ENCODE measurements around the gene PJVK. TPM values are rescaled to one million over a fixed set of nuclear protein-coding genes. Genes with fewer than 3 reads are reported as not detected.
"Not testable (repeated sequence)": the region's sequence is repeated elsewhere in the genome, so short reads cannot be mapped to it uniquely, and the experiment has no call there.

PJVK gene
- total and polyA plus RNA-seq, 2 donors (not counting 3 experiments of a cell fraction or from before 2014, with no cell fraction given): 1.3 to 1.4 TPM

DNA sequence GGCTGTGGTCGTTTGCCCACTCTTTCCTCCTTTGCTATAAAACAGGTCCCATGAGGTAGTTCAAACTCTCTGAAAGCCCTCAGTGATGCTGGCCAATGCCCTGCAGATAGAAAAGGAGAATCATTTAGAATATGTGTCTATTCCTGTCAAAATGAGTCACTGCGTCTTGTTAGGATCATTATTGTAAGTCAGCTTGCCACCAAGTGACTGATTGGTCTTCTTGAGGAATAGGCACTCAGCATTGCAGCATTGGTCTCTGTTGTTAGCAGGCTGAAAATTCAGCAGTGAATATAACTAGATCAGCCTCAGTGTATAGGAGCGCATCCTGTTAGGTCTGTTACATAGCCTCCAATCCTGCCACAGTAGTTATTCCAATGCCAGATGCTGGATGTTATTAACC lies 29.1 kb upstream of the PJVK start:
- H3K36me3 ChIP-seq (ENCODE audit: control insufficient read depth in 2 of 2, extremely low read depth in 1 of 2, insufficient read depth in 2 of 2, low read length in 2 of 2): peaks cover 2 to 6% of the 10 kb centered on the region in 2 experiments
- H3K4me1 ChIP-seq (ENCODE audit: control insufficient read depth, extremely low read depth, insufficient read depth, low read length): no peaks in the 10 kb centered on the region
- no peaks in the 10 kb centered on the region for H3K27me3 ChIP-seq (ENCODE audit: control insufficient read depth in 2 of 2, insufficient read depth in 2 of 2, low read length in 2 of 2)
- H3K4me2 ChIP-seq (ENCODE audit: insufficient read depth, low read length): no peak overlapping the region
- peaks cover 2% of the 10 kb centered on the region for H3K79me2 ChIP-seq (ENCODE audit: control insufficient read depth, insufficient read depth, low read length)
- no peaks in the 10 kb centered on the region for H4K20me1 ChIP-seq (replicated peaks; ENCODE audit: control insufficient read depth, extremely low read depth, insufficient read depth, low read length)
- no peaks in the 10 kb centered on the region for H3K9me3 ChIP-seq (replicated peaks; ENCODE audit: control insufficient read depth, insufficient read depth, low read length)
- no peak for DNase-seq (ENCODE audit: low read depth, low spot score)
- H2AFZ ChIP-seq (ENCODE audit: low read depth, low read length): no peak overlapping the region
- POLR2A ChIA-PET: no interaction called here
- BruUV-seq (replicated peaks): no TSS peak
- no peak overlapping the region for H3K4me3 ChIP-seq (replicated peaks in 1 of 3; ENCODE audit: insufficient read depth in 1 of 3, low read depth in 1 of 3, low read length in 3 of 3)
- intact Hi-C loops (cut with micrococcal nuclease) (no loop called here), dilution Hi-C loops (cut with MboI; ENCODE audit: extremely low pct_ligation_motif_present, low sequenced_read_pairs) (no loop called here)
- CTCF ChIA-PET: interaction anchor here (1.1 to 1.8 kb wide), 2 partner anchors 8 to 293 kb away, joined by 3 to 14 read pairs; no protein-coding TSS in a partner anchor
- no peaks in the 10 kb centered on the region for H3K9me1 ChIP-seq (replicated peaks; ENCODE audit: control insufficient read depth, extremely low read depth, insufficient read depth, low read length)
- H3K9ac ChIP-seq (replicated peaks; ENCODE audit: extremely low read depth, insufficient read depth, low read length): no peak overlapping the region
- no peak for TF ChIP-seq EZH2 (IDR thresholded peaks at IDR 0.05; ENCODE audit: borderline replicate concordance, low read depth, low read length, severe bottlenecking)
- TF ChIP-seq, protein P1, sequence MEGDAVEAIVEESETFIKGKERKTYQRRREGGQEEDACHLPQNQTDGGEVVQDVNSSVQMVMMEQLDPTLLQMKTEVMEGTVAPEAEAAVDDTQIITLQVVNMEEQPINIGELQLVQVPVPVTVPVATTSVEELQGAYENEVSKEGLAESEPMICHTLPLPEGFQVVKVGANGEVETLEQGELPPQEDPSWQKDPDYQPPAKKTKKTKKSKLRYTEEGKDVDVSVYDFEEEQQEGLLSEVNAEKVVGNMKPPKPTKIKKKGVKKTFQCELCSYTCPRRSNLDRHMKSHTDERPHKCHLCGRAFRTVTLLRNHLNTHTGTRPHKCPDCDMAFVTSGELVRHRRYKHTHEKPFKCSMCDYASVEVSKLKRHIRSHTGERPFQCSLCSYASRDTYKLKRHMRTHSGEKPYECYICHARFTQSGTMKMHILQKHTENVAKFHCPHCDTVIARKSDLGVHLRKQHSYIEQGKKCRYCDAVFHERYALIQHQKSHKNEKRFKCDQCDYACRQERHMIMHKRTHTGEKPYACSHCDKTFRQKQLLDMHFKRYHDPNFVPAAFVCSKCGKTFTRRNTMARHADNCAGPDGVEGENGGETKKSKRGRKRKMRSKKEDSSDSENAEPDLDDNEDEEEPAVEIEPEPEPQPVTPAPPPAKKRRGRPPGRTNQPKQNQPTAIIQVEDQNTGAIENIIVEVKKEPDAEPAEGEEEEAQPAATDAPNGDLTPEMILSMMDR (IDR thresholded peaks at IDR 0.05; ENCODE audit: extremely low read depth in 1 of 2, insufficient read depth in 1 of 2, low read depth in 1 of 2, low read length in 2 of 2): no peak
- TF ChIP-seq POLR2AphosphoS5 (IDR thresholded peaks at IDR 0.05; ENCODE audit: insufficient read depth, low read depth, low read length): no peak
- no peak for TF ChIP-seq JUN (IDR thresholded peaks at IDR 0.05; ENCODE audit: borderline replicate concordance, insufficient read depth, insufficient read length, low read depth)
- no peak for TF ChIP-seq FOS (IDR thresholded peaks at IDR 0.05; ENCODE audit: borderline replicate concordance, insufficient read depth, low read length)
- TF ChIP-seq, protein P2, sequence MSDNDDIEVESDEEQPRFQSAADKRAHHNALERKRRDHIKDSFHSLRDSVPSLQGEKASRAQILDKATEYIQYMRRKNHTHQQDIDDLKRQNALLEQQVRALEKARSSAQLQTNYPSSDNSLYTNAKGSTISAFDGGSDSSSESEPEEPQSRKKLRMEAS (IDR thresholded peaks at IDR 0.05; ENCODE audit: insufficient read depth, insufficient read length): no peak
- TF ChIP-seq MYC (IDR thresholded peaks at IDR 0.05; ENCODE audit: low read depth, low read length): no peak
- no peak for TF ChIP-seq GATA2 (IDR thresholded peaks at IDR 0.05; ENCODE audit: insufficient read depth, insufficient read length, low read depth, low read length)
- no peak for TF ChIP-seq POLR2A (IDR thresholded peaks at IDR 0.05; ENCODE audit: low read depth, low read length)
- no peak for FAIRE-seq
- no peak overlapping the region for H3K27ac ChIP-seq (ENCODE audit: insufficient read depth, low read depth, low read length)

DNA sequence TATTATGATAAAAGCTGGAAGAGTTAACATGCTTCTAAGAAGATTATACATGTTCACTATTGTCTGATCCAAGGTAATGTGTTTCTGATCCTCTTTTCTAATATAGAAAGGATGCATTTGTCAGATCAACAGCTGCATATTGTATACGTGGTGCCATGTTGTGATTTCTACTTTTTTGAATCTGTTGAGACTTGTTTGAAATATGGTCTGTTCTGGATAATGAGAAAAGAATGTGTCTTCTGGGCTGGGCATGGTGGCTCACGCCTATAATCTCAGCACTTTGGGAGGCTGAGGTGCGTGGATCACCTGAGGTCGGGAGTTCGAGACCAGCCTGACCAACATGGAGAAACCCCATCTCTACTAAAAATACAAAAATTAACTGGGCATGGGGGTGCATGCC lies 27.4 kb upstream of the PJVK start:
- H3K9me1 ChIP-seq (replicated peaks; ENCODE audit: control insufficient read depth, extremely low read depth, insufficient read depth, low read length); H3K4me2 ChIP-seq (ENCODE audit: insufficient read depth, low read length); H3K27ac ChIP-seq (ENCODE audit: insufficient read depth, low read depth, low read length); H3K36me3 ChIP-seq (ENCODE audit: control insufficient read depth in 2 of 2, extremely low read depth in 1 of 2, insufficient read depth in 2 of 2, low read length in 2 of 2); BruUV-seq (replicated peaks); H3K79me2 ChIP-seq (ENCODE audit: control insufficient read depth, insufficient read depth, low read length); dilution Hi-C loops (cut with MboI; ENCODE audit: extremely low pct_ligation_motif_present, low sequenced_read_pairs); H3K4me1 ChIP-seq (ENCODE audit: control insufficient read depth, extremely low read depth, insufficient read depth, low read length); POLR2A ChIA-PET; H3K4me3 ChIP-seq (replicated peaks in 1 of 3; ENCODE audit: insufficient read depth in 1 of 3, low read depth in 1 of 3, low read length in 3 of 3); H4K20me1 ChIP-seq (replicated peaks; ENCODE audit: control insufficient read depth, extremely low read depth, insufficient read depth, low read length); H3K27me3 ChIP-seq (ENCODE audit: control insufficient read depth in 2 of 2, insufficient read depth in 2 of 2, low read length in 2 of 2); DNase-seq (ENCODE audit: low read depth, low spot score); intact Hi-C loops (cut with micrococcal nuclease); FAIRE-seq; H3K9me3 ChIP-seq (replicated peaks; ENCODE audit: control insufficient read depth, insufficient read depth, low read length); H3K9ac ChIP-seq (replicated peaks; ENCODE audit: extremely low read depth, insufficient read depth, low read length); H2AFZ ChIP-seq (ENCODE audit: low read depth, low read length): not testable (repeated sequence)
- CTCF ChIA-PET: interaction anchor here (1.0 to 1.8 kb wide), 3 partner anchors 9 to 20 kb away, joined by 3 to 14 read pairs (median 4); no protein-coding TSS in a partner anchor
